Activated CD4-positive, CD25-positive, alpha-beta regulatory T cell (primary cell): ENCODE data around the gene RASIP1.

Source experiments
- DNase-seq, 4 experiments: peaks; one replicate each; lab custom pipeline; 2025; lab: John Stamatoyannopoulos, UW

Gene RASIP1

DNA sequence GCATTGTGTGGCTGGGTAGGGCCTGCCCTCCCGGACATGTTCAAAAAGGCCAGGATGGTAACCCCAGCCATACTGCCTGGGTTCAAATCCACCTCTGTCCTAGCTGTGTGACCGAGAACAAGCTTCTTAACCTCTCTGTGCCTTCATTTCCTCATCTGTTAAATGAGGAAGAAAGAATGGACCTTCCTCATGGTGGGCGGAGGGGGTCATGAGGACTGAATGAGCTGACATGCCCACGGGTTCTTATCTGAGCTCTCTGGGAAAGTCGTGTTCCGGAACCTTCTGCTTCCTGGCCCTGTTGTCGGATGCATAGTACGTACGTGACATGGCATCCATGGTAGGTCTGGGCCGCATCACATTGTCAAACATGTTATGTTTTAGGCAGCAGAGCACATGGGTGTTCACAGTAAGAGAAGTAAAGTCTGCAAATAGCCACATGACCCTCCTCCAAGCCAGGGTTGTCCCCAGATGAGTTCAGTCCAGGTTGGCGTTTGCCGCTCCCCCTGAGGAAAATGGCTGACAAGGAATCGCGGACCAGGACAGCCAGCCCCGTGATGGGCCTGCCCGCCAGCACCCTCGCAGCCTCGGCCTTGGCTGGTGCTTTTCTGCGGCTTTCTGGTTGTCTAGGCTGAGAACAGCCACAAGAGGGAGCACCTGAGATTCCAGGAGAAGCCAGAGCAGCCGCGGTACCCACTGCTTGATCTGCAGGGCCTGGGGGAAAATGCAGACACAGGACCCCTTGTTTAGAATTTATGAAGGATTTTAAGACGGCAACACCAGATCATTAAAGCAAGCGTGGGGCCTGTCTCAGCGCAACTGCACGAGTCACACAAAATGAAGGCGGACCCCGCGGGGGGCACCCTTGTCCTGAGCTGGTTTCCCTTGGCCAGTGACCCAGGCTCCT, 65.2 kb downstream of the RASIP1 start:
- peak; percentile 37 to 61 (median 47) for DNase-seq

DNA sequence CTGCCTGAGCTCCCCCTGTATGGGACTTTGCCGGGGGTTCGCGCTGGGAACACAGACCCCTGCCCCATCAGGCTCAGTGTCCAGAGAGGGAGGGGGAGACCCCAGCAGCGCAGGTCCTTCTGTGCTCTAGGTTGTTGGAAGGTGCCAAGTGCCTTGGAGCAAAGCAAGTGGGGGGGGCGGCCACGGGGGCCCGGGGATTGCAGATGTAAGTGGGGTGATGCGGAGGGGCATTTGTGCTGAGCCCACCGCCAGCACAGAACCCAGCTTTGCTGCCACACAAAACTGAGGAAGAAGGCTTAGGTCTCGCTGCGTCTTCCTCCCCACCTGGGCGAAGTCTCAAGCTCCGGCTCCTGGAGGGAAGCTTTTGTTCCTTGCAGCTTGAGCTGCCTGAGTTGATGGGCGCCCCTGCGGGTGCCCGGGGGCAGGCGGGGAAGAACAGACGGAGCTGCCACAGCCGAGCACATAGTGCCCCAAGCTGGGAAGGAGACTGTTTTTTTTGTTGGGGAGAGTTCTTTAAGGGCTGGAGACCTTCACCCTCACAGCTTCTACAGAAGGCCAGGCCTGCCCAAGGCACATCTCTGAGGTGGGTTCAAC, 66.1 kb downstream of the RASIP1 start:
- DNase-seq: no peak

DNA sequence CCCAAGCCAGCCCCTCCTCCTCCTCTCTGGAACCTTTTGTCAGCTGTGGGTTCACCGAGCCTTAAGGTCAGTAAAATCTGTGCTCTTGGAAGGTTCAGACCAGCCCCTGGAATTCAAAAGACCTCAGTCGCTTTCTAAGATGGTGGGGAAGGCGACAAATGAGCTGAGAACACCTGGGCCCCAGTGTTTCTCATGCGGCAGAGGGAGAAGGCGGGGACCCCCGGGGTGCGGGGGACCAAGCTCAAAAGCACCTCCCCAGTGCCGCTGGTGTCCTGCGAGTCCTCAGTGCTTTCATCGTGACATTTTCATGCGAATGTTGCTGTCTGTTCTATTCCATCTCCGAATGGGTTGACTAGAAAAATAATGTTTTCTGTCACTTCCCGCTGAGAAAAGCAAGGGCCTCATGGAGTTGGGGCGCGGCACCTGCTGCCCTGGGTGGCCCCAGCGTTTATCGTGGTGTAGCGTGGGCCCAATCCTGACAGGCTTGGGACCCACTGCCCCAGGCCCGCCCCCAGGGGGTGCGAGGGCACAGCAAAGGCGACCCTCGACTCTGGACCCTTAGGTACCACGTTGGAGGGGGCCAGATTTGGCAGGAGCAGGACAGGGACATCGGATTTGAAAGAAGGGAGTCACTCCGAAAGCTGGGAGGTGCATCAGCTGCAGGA, 66.8 kb downstream of the RASIP1 start:
- no peak for DNase-seq

DNA sequence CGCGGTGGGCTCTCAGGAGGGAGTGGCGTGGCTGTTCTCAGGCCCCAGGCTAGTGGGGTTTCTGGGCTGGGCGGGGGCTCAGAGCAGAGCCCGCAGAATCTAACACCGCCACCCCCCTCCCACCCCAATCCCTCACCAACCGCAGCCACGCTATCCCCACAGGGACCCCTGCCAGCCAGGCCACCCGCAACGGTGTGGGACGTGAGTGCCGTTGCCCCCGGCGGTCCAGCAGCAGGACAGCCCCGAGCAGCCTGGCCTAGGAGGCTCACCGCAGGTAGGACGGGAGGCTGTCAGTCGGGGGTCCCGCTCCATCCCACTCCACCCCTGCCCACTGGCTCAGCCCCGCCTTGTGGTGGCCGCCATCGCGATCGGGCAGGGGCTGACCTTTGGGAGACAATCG, 67.4 kb downstream of the RASIP1 start, which contains the start of gene NTN5:
Gene NTN5 (minus strand): TSS at position 24 of the 400 bp plus-strand sequence. CDS start 2,031 bp downstream, outside the sequence.
- DNase-seq: no peak

DNA sequence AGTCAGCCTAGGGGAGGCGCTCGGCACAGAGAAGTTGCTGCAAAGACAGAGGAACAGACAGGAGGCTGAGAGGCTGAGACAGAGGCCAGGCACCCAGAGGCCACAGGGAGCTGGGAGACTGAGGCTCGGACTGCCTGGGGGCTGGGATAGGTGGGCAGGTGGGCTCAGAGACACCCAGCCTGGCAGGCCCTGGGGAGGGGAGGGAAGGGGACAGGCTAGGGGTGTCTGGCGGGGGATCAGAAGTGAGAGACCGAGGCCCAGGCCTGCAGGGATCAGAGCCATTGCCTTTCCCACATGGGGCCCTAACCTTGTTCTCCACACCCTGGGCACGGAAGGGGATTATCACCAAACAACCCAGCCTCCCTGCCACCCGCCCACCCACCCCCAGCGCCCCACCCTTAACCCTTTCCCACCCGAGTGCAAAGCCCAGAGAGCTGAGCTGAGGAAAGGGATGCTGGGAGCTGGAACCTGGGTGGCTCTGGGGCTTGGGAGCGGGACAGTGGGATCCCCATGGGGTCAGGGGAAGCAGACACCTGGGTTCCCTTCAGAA, 68.9 kb downstream of the RASIP1 start:
- DNase-seq: no peak

DNA sequence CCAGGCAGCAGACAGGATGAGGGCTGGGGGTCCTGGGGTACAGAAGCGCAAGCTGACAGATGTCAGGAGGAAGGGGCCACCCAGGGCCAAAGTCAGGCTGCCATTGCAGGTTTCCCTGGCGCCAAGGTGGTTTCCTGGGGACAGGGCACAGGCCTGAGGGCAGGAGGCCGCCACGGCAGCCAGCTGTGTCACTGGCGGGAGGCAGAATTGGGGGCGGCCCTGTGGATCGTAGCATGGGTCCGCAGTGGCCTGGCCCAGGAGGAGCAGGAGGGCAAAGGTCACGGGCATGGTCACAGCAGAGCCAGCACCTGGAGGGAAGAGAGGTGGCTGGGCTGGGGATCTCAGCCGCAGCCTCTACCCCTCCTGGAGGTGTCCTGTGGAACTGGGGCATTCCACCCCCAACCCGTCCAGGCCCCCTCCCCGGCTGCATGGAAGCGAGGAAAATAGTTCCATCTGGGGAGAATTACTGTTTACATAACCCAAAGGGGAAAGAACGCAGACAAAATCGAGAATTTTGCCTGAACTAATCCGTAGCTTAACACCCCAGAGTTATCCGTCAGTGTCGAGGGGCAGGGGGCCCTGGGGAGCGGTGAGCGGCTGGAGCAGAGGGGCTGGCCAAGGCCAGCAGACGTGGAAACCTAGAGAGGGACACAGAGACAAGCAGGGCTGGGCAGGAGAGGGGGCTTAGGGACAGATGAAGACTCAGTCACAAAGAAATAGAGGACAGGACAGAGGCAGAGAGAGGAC, 69.5 kb downstream of the RASIP1 start:
- DNase-seq: no peak
